Prostate gland (tissue), 2 donors: ENCODE data around the gene TNNC1. TPM values are rescaled to one million over a fixed set of nuclear protein-coding genes. Genes with fewer than 3 reads are reported as not detected.

Source experiments
- DNase-seq: peaks from one replicate; pipeline ENCODE4 v3.0.0-alpha.2; 2019; ENCODE audit warnings: low spot score
- H3K27ac ChIP-seq, 2 donors: fragments of 200-600 bp; sonication (generic); 2 replicates each; pipeline ENCODE4 v1.5.1; 2017 to 2019
- H3K27me3 ChIP-seq: fragments of 200-600 bp; sonication (generic); replicated peaks from 2 replicates; pipeline ENCODE4 v1.5.1; 2019; ENCODE audit not compliant: insufficient read depth
- H3K36me3 ChIP-seq, 2 donors: fragments of 200-600 bp; sonication (generic); 1 replicate in 1 of 2; 2 replicates in 1 of 2; pipeline versions ENCODE4 v1.5.1 to v1.8.1; 2017 to 2019
- H3K4me1 ChIP-seq: fragments of 200-600 bp; sonication (generic); replicated peaks from 2 replicates; pipeline ENCODE4 v1.5.1; 2019
- H3K4me3 ChIP-seq, 2 donors: fragments of 200-600 bp; sonication (generic); 2 replicates each; pipeline ENCODE4 v1.5.1; 2017 to 2019
- H3K9me3 ChIP-seq: fragments of 200-600 bp; sonication (generic); 2 replicates; pipeline ENCODE4 v1.5.1; 2017
- CTCF ChIP-seq, 4 experiments: fragments of 200-600 bp in 2 of 4; fragments of 450-650 bp in 2 of 4; sonication (generic) in 2 of 4; IDR thresholded peaks; 1 replicate in 3 of 4; 2 replicates in 1 of 4; pipeline ENCODE4 v1.5.1; 2016 to 2019; ENCODE audit warnings: antibody characterized with exemption in 4 of 4, mild to moderate bottlenecking in 2 of 4, moderate library complexity in 2 of 4
- POLR2A ChIP-seq: fragments of 450-650 bp; IDR thresholded peaks from one replicate; pipeline ENCODE4 v1.6.1; 2016; ENCODE audit warnings: antibody characterized with exemption, mild to moderate bottlenecking
- POLR2AphosphoS5 ChIP-seq: sonication (generic); formaldehyde crosslinking; IDR thresholded peaks from one replicate; pipeline ENCODE4 v1.6.1; 2017; ENCODE audit warnings: antibody characterized with exemption
- WGBS: methylation state at CpG from one replicate; pipeline ENCODE4 v1.1.5; 2018; 5-methylcytosine and 5-hydroxymethylcytosine counted together
- intact Hi-C: fragments of 100-400 bp; cut with DNase I; formaldehyde crosslinking; loops from one replicate; pipeline ENCODE4 v1.14.2; 2022
- total RNA-seq, 2 donors: library from RNA; depleted of rRNA; stranded (reverse); fragments of >200 nt; gene quantifications; one replicate each; pipeline ENCODE4 v1.1.0, GENCODE V29; 2016

Gene TNNC1
- total RNA-seq, 2 donors from 2014 or later: 2.7 to 109 TPM

- 79% methylated on average over 22 of the region's 24 CpGs for WGBS
- DNase-seq: no peak
- intact Hi-C loops: no loop called here
- Histone ChIP-seq H3K4me3 (no peak overlapping the region), H3K36me3 (no peaks in the 10 kb centered on the region), H3K4me1 (no peaks in the 10 kb centered on the region), H3K27me3 (no peaks in the 10 kb centered on the region), H3K27ac (no peak overlapping the region), H3K9me3 (no peaks in the 10 kb centered on the region)
- TF ChIP-seq POLR2A (no peak), POLR2AphosphoS5 (no peak), CTCF (IDR thresholded peaks at IDR 0.05) (no peak)
Observed at GRCh38 chr3:52498137-52499054, 44.6 kb upstream of the TNNC1 start.

DNA sequence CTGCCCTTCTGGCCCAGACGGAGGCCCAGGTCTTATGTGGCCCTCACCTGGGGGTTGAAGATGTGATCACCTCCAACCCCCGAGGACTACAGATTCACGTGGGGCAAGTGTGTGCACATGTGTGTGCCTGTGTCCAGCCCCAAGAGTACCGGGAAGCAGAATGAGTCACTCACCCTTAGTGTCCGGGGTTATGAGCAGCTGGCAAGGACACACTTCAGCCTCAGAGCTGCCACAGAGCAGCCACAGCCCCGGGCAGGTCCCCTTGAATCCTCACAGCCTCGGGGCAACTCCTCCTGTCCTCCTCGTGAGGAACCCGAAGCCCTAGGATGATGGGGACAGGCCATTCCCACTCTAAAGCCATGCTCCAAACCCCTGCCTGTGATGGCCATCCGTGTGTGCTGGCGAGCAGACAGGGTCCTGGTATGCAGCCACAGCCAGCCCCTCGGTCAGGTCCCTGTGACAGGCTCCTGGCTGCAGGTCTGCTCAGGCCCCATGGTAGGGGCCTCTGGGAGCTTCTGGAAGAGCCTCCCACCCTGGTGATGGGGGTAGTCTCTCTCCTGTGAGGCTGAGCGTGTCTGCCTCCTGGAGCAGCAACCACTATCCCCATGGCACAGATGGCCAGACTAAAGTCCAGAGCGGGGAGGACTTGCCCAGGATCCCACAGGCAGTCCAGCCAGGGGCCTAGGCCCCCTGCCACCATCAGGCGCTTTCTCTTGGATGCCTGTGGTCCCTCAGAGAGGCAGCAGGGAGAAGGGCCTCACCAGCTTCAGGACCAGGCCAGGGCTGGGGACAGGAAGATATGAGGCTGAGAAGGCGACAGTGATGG is 42.1 kb upstream of the TNNC1 start:
- TF ChIP-seq POLR2AphosphoS5 (no peak), CTCF (IDR thresholded peaks at IDR 0.05) (no peak), POLR2A (no peak)
- Histone ChIP-seq H3K27me3 (no peaks in the 10 kb centered on the region), H3K27ac (peak overlapping the region; percentile 44 to 50), H3K36me3 (peaks cover 15 to 16% of the 10 kb centered on the region in 2 donors), H3K9me3 (no peaks in the 10 kb centered on the region), H3K4me3 (peak overlapping the region; percentile 4 to 15), H3K4me1 (no peaks in the 10 kb centered on the region)
- no peak for DNase-seq
- intact Hi-C loops: no loop called here
- WGBS: 56% methylated on average over 16 of the region's 16 CpGs

DNA sequence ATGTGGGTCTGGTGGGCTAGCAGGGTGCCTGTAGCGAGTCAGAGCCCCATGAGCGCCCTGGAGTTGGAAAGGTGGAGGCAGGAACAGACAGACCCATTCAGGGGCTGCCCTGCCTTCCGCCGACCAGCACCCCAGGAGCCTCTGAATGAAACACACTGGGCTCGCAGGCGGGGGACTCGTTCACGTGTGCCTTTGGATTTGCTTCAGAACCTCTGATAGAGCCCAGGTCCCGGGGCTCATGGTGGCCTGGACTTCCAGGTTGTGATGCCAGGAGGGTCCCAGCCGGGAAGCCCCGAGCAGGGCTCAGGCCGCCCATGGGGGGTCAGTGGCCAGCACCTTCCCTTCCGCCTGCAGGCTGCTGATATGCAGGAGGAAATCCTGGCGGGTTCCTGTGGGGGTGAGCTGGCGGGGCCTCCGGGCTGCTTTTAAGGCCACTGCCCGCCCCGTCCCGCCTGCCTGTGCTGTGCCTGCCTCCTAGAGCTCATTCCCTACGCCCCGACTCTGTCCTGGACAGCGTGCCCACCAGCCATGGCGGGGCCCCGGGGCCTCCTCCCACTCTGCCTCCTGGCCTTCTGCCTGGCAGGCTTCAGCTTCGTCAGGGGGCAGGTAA is 41.1 kb upstream of the TNNC1 start, which contains the start of gene STAB1:
STAB1 (plus strand) TSS at position 453 of the 610 bp plus-strand sequence; CDS start at position 529, 76 bp downstream.
- TF ChIP-seq CTCF (IDR thresholded peaks at IDR 0.05): no peak
- no peak for TF ChIP-seq POLR2AphosphoS5
- TF ChIP-seq POLR2A: no peak
- H3K27me3 ChIP-seq: no peaks in the 10 kb centered on the region
- peak within 1 kb of the TSS; percentile 4 to 15 for H3K4me3 ChIP-seq
- intact Hi-C loops: no loop called here
- H3K36me3 ChIP-seq: peaks cover 17 to 25% of the 10 kb centered on the region in 2 donors
- DNase-seq: no peak
- no peaks in the 10 kb centered on the region for H3K9me3 ChIP-seq
- WGBS: 56% methylated on average over 25 of the region's 25 CpGs
- no peaks in the 10 kb centered on the region for H3K4me1 ChIP-seq
- peak within 1 kb of the TSS; percentile 44 to 50 for H3K27ac ChIP-seq

DNA sequence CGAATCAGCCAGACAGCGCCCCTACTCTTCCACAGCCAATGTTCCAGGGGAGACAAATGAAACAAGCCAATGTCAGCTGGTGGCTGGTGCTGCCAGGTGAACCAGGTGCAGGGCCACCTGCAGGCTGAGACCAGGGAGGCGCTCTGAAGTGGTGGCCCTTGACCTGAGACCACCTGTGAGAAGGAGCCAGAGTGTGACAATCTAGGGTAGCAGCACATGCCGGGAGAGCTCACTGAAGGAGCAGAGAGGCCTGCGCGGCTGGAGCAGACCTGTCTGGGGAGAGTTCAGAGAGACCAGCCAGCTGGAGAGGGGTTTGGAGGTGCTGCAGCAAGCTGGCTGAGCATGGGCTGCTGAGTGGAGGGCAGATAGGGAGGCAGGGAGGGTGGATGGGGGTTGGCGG is 40.6 kb upstream of the TNNC1 start:
- Histone ChIP-seq H3K9me3 (no peaks in the 10 kb centered on the region), H3K36me3 (peaks cover 20 to 30% of the 10 kb centered on the region in 2 donors), H3K4me1 (no peaks in the 10 kb centered on the region), H3K27me3 (no peaks in the 10 kb centered on the region), H3K4me3 (no peak overlapping the region), H3K27ac (peak overlapping the region in 1 of 2 donors; percentile 50)
- no peak for DNase-seq
- intact Hi-C loops: no loop called here
- TF ChIP-seq POLR2AphosphoS5: no peak
- WGBS: 83% methylated on average over 7 of the region's 7 CpGs
